HG03442 (cell line): Measurements from ENCODE around the gene ASTN2.

Experiments used
- ATAC-seq: cut with Tn5 transposase; IDR thresholded peaks from one replicate; pipeline ENCODE4 v1.9.1; 2021; ENCODE audit warnings: mild to moderate bottlenecking, moderate library complexity; ENCODE audit not compliant: unreplicated experiment

The ASTN2 gene, protein sequence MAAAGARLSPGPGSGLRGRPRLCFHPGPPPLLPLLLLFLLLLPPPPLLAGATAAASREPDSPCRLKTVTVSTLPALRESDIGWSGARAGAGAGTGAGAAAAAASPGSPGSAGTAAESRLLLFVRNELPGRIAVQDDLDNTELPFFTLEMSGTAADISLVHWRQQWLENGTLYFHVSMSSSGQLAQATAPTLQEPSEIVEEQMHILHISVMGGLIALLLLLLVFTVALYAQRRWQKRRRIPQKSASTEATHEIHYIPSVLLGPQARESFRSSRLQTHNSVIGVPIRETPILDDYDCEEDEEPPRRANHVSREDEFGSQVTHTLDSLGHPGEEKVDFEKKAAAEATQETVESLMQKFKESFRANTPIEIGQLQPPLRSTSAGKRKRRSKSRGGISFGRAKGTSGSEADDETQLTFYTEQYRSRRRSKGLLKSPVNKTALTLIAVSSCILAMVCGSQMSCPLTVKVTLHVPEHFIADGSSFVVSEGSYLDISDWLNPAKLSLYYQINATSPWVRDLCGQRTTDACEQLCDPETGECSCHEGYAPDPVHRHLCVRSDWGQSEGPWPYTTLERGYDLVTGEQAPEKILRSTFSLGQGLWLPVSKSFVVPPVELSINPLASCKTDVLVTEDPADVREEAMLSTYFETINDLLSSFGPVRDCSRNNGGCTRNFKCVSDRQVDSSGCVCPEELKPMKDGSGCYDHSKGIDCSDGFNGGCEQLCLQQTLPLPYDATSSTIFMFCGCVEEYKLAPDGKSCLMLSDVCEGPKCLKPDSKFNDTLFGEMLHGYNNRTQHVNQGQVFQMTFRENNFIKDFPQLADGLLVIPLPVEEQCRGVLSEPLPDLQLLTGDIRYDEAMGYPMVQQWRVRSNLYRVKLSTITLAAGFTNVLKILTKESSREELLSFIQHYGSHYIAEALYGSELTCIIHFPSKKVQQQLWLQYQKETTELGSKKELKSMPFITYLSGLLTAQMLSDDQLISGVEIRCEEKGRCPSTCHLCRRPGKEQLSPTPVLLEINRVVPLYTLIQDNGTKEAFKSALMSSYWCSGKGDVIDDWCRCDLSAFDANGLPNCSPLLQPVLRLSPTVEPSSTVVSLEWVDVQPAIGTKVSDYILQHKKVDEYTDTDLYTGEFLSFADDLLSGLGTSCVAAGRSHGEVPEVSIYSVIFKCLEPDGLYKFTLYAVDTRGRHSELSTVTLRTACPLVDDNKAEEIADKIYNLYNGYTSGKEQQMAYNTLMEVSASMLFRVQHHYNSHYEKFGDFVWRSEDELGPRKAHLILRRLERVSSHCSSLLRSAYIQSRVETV (N-terminal part only)

DNA sequence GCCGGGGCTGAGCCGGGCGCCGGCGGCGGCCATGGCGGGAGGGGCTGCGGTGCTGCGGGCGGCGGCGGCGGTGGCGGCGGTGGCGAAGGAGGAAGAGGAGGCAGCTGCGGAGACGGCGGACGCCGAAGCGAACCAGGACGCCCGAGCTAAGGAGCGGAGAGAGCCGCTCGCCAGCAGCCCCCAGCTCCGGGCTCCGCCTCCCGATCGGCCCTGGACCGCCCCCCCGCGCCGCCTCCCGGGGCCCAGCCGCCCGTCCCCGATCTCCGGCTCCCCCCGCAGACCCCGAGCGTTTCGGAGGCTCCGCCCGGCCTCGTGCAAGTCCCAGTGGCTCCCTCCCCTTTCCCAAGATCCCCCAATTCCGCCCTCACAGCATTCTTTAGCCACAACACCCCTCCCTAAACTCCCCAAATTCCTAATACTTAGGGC is at the start of gene ASTN2:
Gene ASTN2, minus strand, starts transcription at position 152 of the 426 bp plus-strand sequence. Its CDS starts 119 bp downstream, at position 33.
- no peak for ATAC-seq

DNA sequence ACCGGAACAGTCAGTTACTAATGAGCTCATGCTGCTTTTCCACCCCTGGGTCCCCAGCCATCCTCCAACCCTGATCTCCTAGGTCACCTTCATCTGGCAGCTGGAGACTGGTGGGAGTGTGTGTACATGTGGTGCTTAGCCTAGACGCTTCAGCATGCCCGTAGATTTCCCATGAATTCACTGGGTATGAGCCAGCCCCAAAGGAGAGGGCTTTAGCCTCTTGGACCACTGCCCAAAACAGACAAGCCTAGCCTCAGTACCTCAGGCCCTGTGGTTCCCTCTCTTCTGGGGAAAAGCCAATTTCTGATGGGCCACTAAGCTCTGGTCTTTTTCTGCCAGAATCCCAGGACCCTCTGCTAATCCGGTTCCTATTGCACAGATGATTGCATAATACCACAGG is 48.0 kb upstream of the ASTN2 start:
- no peak for ATAC-seq

GRCh38 chr9:117461386-117461785 is 46.5 kb upstream of the ASTN2 start:
- no peak for ATAC-seq

DNA sequence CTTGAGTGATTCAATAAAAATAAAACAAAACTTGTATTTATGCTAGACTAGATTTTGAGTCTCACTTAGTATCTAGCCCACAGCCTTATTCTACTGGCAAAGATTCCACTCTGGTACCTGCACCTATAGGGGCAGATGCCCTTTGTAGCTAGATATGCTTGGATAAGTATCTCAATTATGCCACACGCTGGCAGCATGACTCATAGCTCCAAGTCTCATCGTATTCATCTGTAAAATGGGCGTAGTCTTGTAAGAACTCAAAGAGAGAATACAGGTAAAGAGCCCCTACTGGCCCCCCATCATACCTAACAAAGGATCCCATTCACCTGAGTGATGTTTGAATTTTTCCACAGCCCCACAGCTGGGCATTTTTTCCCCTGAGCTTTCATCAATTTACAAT is 45.9 kb upstream of the ASTN2 start:
- ATAC-seq: no peak

DNA sequence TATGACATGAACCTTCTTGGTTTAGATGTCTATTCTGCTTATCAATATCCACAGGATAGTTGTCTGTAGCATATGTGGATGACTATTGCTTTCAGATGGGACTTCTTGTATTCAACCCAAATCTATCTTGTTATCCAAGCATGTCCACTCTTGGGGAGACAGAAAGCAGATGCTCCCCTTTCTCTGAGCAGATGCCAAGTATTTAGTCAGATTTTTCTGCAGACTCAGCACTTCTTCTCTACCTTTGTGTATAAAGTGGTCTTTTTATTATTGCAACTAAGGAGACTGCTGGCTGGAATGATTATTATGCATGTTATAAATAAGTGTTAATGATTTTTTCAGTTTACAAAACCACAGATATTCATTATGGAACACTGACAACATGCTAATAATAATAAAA is 45.1 kb upstream of the ASTN2 start:
- ATAC-seq: no peak

DNA sequence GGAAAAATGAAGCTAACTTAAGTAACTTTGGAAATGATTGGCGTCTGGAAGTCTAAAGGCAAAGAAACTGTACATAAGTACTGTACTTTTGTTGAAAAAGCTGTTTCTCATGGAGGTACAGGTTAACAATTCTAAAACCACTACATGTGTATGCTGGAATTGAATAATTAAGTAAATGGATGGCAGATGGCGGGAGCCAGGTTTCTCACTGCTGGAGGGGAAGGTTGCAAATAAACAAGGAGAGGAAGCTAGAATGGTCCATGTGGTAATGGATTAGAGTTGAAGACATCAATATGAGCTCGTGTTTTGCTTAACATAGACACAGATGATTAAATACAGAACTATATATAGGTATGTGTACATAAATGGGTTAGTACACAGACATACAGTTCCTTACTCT is 43.2 kb upstream of the ASTN2 start:
- ATAC-seq: no peak

DNA sequence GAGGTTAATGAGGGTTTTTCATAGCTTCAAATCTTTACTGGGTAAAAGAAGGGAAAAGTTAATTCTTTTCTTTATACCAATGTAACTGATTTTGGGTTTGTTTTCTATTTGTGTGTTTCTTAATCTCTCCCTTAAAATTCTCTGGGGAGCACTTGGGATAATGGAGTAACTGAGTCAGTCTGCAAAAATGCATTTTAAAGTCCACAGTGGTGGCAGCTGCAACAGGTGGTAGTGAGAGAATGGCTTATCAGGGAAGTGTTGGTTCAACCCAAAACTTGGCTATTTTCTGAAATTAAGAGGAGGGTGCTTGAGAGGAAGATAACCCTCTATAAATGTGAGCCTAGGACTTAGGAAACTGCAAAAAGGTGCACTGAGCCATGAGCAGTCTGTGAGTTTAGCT is 39.9 kb upstream of the ASTN2 start:
- no peak for ATAC-seq

- no peak for ATAC-seq
Observed at GRCh38 chr9:117453737-117454136, 38.9 kb upstream of the ASTN2 start.

DNA sequence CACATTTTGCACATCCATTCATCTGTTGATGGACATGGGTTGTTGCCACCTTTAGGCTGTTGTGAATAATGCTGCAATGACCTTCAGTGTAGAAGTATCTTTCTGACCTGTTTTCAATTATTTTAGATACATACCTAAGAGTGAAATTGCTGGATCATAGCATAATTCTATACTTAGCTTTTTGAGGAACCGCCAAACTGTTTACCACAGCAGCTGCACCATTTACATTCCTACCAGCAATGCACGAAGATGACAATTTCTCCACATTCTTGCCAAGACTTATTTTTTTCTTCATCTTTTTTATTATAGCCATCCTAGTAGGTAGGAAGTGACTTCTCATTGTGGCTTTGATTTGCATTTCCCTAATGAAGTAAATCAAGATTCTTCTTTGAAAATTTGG is 36.5 kb upstream of the ASTN2 start:
- no peak for ATAC-seq

GRCh38 chr9:117448066-117448465 is 33.2 kb upstream of the ASTN2 start:
- ATAC-seq: no peak

GRCh38 chr9:117445631-117446030 is 30.8 kb upstream of the ASTN2 start:
- no peak for ATAC-seq

DNA sequence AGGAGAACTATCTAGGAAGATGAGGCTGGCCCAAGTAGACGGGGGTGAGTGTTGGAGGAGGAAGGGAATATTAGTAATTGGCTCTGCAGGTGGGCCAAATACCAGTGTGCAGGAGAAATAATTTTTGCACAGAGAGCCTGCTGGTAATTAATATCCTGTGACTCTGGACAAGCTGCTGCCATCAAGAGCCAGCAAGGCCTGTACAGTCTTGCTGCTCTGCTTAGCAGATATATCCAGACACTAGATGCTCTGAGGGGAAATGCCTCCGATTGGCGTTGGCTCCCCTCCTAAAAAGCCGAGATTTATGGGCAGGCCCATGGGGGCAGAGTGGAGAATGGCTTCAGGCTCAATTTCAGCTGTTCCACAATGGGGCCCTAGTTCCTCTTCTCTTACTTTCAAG is 29.6 kb upstream of the ASTN2 start:
- no peak for ATAC-seq

DNA sequence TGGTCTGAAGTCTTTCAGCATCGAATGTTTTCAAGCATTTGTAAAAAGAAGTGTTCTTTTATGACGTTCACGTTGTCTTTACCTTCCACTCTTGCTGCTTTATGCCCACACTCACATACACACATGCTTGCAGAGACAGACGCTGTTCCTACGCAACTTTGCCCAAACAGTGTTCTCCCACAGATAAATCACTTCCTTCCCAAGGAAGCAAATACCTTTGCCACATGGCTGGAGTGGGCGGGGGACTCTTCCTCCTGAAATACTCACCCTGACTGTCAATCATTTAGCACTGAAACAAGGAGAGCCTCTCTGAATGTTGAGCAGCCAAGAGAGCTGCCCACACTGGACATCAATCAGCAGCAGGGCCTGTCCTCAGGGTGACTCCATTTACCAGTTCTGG is 22.4 kb upstream of the ASTN2 start:
- no peak for ATAC-seq

DNA sequence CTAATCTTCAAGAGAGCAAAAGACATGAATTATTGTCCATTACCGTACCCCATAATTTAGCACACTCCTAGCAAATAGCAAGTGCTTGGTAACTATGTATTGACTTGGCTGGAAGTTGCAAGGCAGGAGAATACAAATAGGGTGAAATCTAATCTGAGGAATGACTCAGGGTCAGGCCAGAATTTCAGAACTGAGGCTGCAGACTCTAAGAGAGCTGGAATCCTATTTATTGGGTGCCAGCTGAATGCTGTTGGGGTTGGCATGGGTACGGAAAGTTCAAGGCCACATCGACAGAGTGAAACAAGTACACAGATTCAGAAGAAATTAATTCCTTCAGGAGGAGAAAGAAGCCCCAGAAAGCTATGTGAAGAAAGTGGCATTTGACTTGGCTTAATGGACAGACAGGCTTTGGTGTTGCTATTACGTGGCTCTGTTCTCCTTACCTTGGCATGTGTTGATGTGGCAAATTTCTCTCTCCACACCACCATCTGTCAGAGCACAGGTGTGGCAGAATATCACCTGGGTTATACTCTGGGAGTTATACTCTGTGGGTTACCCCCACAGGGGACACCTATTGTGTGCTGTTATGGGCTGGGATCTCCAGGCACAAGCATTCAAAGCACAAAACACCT is 20.9 kb upstream of the ASTN2 start:
- no peak for ATAC-seq

DNA sequence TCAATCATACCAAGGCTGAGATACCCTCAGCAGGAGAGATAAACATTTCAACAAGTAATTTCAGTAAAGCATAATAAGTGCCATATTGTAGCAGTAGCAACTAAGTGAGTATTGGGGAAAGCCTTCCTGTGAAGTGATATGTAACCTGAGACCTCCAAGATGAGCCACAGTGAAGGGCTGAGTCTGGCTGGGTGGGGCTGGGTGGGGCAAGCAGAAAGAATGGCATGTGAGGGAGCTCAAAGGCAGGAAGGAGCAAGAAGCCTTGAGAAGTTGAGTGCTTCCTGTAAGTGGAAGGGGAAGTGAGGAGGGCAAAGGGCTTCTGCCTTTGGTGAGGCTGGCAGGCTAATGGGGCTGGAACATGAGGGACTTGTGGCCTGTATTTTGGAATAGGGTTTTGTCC is 19.7 kb upstream of the ASTN2 start:
- ATAC-seq: no peak

DNA sequence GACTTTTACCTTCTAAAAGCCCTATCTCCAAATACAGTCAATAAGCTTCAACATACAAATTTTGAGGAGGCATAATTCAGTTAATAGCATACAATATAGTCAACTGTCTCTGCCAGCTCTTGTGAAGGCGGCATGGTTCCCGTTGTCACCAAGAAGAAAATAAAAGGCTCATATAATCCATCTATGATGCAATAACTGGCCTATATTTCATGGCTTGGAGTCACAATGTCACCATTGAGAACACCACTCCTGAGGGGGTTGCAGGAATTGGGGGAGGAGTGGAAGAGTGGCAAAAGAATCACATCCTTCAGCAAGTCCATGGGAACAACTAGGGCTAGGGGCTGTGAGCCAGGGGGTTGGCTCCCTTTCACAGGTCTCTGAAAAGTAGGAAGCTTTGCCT is 16.0 kb upstream of the ASTN2 start:
- ATAC-seq: no peak

GRCh38 chr9:117427357-117427913 is 12.6 kb upstream of the ASTN2 start:
- ATAC-seq: no peak

- no peak for ATAC-seq
Observed at GRCh38 chr9:117425566-117425965, 10.7 kb upstream of the ASTN2 start.

DNA sequence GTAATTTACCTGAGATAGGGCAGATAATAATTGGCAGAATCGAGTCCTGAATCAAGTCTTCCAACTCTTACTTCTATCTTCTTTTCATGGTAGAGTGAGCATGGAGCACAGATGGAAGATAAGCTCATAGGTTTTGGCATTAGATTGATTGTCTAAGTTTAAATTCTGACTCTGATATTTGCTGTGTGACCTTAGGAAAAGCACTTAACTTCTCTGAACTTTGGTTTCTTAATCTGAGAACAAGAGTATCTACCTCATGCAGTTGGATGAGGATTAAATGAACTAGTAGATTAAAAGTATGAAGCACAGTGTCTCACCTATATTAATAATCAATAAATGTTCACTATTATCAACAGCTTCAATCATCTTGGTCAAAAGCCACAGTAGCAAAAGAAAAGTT is 9.4 kb upstream of the ASTN2 start:
- no peak for ATAC-seq

DNA sequence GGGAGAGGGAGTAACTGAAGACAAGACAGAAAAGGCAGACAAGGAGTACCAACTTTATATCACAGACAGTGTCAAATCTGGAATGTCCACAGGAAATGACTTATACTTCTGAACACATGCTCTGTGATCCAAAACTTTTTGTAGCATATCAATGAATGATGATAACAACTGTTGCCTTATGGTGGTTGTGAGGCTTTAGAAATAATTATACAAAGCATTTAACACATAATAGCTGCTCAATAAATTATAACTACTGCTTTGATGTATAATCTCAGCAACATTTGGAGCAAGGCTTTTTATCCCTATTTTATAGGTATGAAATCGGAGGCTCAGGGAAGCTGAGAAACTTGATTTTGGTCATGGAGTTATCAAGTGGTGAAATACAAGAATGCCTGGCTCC is 3.3 kb upstream of the ASTN2 start:
- ATAC-seq: no peak
